Karpas-422 (cell line): ENCODE measurements around the gene CSRP2. TPM values are rescaled to one million over a fixed set of nuclear protein-coding genes. Genes with fewer than 3 reads are reported as not detected.

Source experiments
- DNase-seq: peaks from one replicate; pipeline ENCODE4 v3.0.0-alpha.2; 2015
- H2AFZ ChIP-seq: fragments of 200-600 bp; sonication (generic); 2 replicates; pipeline ENCODE4 v1.6.1; 2014; ENCODE audit warnings: antibody characterized with exemption, low read length, mixed read lengths
- H3K27ac ChIP-seq: fragments of 200-600 bp; sonication (generic); 2 replicates; pipeline ENCODE4 v1.5.1; 2014; ENCODE audit warnings: mild to moderate bottlenecking, low read length, moderate library complexity
- H3K27me3 ChIP-seq: fragments of 200-600 bp; sonication (generic); 2 replicates; pipeline ENCODE4 v1.6.1; 2014; ENCODE audit warnings: low read length, mixed read lengths
- H3K36me3 ChIP-seq: fragments of 200-600 bp; sonication (generic); 2 replicates; pipeline ENCODE4 v1.6.1; 2014; ENCODE audit warnings: low read length, mixed read lengths; ENCODE audit not compliant: insufficient read depth
- H3K4me1 ChIP-seq: fragments of 200-600 bp; sonication (generic); 2 replicates; pipeline ENCODE4 v1.6.1; 2014; ENCODE audit warnings: mild to moderate bottlenecking, low read length, mixed read lengths
- H3K4me2 ChIP-seq: fragments of 200-600 bp; sonication (generic); 2 replicates; pipeline ENCODE4 v1.6.1; 2014; ENCODE audit warnings: low read length, low read depth, mild to moderate bottlenecking; ENCODE audit not compliant: poor library complexity, severe bottlenecking
- H3K4me3 ChIP-seq: fragments of 200-600 bp; sonication (generic); 2 replicates; pipeline ENCODE4 v1.5.1; 2014; ENCODE audit warnings: mild to moderate bottlenecking, antibody characterized with exemption, low read length, mixed read lengths
- H3K79me2 ChIP-seq: fragments of 200-600 bp; sonication (generic); 2 replicates; pipeline ENCODE4 v1.6.1; 2014; ENCODE audit warnings: mild to moderate bottlenecking, low read length, mixed read lengths
- H3K9ac ChIP-seq: fragments of 200-600 bp; sonication (generic); 2 replicates; pipeline ENCODE4 v1.6.0; 2014; ENCODE audit warnings: low read length
- H3K9me2 ChIP-seq: fragments of 200-600 bp; sonication (generic), shearing (Covaris generic); replicated peaks from 2 replicates; pipeline ENCODE4 v1.6.0; 2014; ENCODE audit warnings: mild to moderate bottlenecking, low read length, moderate library complexity; ENCODE audit not compliant: insufficient read depth
- H3K9me3 ChIP-seq: fragments of 300-700, 200-600 bp; sonication (generic); 2 replicates; pipeline ENCODE4 v1.6.1; 2014; ENCODE audit warnings: low read length, mixed read lengths
- H4K20me1 ChIP-seq: fragments of 200-600 bp; sonication (generic); 2 replicates; pipeline ENCODE4 v1.6.1; 2014; ENCODE audit warnings: mild to moderate bottlenecking, antibody characterized with exemption, low read length, low read depth; ENCODE audit not compliant: insufficient read depth
- total RNA-seq: library from RNA; depleted of rRNA; stranded (reverse); fragments of >200 nt; shearing (Covaris generic); gene quantifications from 2 replicates; pipeline ENCODE4 v1.2.3, GENCODE V29; 2014; ENCODE audit warnings: low replicate concordance

CSRP2 gene
- total RNA-seq, 1 experiment from 2014 or later, result not detected

DNA sequence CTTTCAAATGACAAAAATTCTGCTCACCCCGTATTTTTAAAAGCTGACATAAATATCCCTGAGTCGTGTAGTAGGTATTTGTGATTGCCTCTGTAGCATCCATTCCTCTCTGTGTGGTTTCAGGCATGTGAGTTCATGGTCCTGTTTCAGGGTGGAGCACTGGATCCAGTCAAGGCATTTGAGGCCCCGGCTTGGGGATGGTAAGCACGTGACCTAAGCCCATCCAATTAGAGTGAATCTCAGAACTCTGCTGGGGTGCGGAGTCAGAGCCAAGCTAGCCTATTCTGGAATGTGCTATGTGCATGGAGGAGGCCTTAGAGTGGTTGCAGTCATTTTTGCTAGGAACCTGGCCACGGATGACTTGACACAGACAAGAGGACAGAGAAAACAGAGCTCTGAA lies 4.3 kb upstream of the CSRP2 start:
- H3K4me2 ChIP-seq, result no peak overlapping the region
- no peak overlapping the region for H3K27ac ChIP-seq
- no peaks in the 10 kb centered on the region for H3K36me3 ChIP-seq
- H3K4me1 ChIP-seq, result peaks cover 12% of the 10 kb centered on the region
- H3K9me3 ChIP-seq, result no peaks in the 10 kb centered on the region
- no peak for DNase-seq
- H3K4me3 ChIP-seq, result no peak overlapping the region
- H3K9me2 ChIP-seq, result no peaks in the 10 kb centered on the region
- no peak overlapping the region for H2AFZ ChIP-seq
- no peaks in the 10 kb centered on the region for H4K20me1 ChIP-seq
- H3K9ac ChIP-seq, result no peak overlapping the region
- H3K79me2 ChIP-seq, result no peaks in the 10 kb centered on the region
- H3K27me3 ChIP-seq, result no peaks in the 10 kb centered on the region

DNA sequence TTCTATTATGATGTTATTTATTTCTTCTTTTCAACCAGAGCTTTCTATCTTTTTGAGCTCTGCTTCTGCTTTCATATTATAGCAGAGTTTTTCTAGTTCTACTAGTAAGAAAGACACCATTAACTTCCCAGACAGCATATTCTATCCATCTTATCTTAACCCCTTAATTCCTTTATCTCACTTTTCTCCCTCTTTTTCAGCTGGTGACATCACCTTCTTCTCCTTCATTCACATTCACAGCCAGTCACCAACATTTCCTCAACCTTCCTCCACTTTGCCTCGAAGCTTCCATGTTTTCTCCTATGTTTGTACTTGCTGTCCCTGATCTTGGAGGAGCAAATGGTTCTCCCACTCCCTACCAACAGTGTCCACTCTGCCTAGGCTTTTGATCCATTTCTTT lies 3.5 kb upstream of the CSRP2 start:
- H2AFZ ChIP-seq, result no peak overlapping the region

DNA sequence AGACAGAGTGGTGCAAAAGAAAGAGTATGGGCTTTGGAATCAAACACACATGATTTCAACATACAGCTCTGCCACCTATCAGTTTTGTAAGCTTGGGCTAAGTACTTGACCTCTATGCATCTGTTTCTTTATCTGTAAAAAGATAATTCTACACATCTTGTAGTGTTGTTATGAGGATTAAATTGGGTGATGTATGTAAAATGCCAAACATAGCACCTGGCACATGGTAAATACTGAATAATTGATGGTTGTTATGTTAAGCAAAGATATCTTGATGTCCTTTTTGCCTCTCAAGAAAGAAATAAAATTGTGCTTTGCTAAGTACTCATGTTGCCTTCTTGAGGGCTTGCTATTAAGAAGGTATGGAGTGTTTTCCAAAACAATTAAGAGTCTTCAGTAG lies 2.3 kb upstream of the CSRP2 start:
- Histone ChIP-seq H3K9me2 (no peaks in the 10 kb centered on the region), H3K27me3 (no peaks in the 10 kb centered on the region), H3K4me2 (no peak overlapping the region), H3K4me3 (no peak overlapping the region), H3K9ac (no peak overlapping the region), H3K27ac (no peak overlapping the region), H3K4me1 (peaks cover 14% of the 10 kb centered on the region), H2AFZ (no peak overlapping the region), H4K20me1 (no peaks in the 10 kb centered on the region), H3K9me3 (no peaks in the 10 kb centered on the region), H3K36me3 (no peaks in the 10 kb centered on the region), H3K79me2 (no peaks in the 10 kb centered on the region)
- DNase-seq, result no peak

More for the DNA sequence above, 3.5 kb upstream of the CSRP2 start:
- Histone ChIP-seq H3K9me2 (no peaks in the 10 kb centered on the region), H3K27ac (no peak overlapping the region), H3K9ac (no peak overlapping the region), H3K4me2 (no peak overlapping the region), H4K20me1 (no peaks in the 10 kb centered on the region), H3K4me1 (peaks cover 14% of the 10 kb centered on the region), H3K79me2 (no peaks in the 10 kb centered on the region), H3K36me3 (no peaks in the 10 kb centered on the region), H3K4me3 (no peak overlapping the region), H3K9me3 (no peaks in the 10 kb centered on the region), H3K27me3 (no peaks in the 10 kb centered on the region)
- DNase-seq, result no peak

DNA sequence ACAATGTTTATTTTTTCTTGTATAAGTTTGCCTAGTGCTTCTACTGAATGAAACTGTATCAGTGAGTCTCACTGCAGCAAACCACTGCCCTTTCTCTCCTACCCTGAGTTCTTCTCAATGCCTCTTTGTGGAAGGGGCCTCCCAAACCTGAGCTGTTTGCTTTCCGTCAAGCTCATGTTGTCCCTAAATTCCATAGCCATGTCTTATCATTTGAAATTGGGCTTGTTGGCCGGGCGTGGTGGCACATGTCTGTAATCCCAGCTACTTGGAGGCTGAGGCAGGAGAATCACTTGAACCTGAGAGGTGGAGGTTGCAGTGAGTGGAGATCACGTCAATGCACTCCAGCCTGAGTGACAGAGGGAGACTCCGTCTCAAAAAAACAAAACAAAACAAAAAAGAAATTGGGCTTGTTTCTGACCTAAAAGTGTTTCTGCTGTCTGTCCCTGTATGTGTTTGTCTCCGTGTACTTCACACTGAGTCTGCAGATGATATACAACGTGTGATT lies 1.8 kb upstream of the CSRP2 start:
- H3K79me2 ChIP-seq, result no peaks in the 10 kb centered on the region
- DNase-seq, result no peak
- no peak overlapping the region for H2AFZ ChIP-seq
- no peak overlapping the region for H3K27ac ChIP-seq
- H3K4me1 ChIP-seq, result peaks cover 14% of the 10 kb centered on the region
- no peaks in the 10 kb centered on the region for H4K20me1 ChIP-seq
- no peaks in the 10 kb centered on the region for H3K9me2 ChIP-seq
- no peaks in the 10 kb centered on the region for H3K27me3 ChIP-seq
- no peak overlapping the region for H3K4me2 ChIP-seq
- no peaks in the 10 kb centered on the region for H3K9me3 ChIP-seq
- H3K9ac ChIP-seq, result no peak overlapping the region
- no peaks in the 10 kb centered on the region for H3K36me3 ChIP-seq
- no peak overlapping the region for H3K4me3 ChIP-seq

DNA sequence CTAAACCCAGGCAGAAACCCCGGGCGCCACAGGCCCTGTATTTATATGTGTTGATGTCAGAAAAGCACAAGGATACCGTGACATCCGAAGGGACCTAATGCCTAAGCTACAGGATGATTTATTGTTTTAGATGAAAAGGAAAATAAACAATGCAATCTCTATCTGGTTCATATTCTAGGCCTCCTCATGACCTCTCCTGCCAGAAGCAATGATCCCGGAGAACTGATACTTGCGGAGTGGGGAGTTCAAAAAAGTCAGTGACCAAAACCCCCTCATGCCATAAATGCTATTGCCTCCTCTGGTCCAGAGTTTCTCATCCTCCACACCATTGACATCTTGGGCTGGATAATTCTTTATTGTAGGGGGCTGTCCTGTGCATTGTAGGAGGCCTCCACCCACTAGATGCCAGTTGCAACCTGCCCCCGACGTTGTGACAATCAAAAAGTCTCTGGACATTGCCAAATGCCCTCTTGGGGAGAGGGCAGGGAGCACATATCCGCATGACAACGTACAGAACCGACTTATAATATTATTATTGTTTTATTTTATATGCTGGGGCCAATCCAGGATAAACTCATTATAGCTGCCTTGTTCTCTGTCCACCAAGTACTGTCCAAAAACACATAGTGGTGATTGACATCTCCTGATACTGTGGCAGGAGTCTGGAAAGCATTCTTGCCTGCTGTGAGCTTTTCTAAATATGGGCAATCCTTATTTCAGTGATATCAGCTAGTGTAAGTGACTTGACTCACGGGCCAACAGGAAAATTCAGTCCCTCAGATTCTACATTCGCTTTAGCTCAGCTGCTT lies 1.1 kb upstream of the CSRP2 start:
- Histone ChIP-seq H4K20me1 (no peaks in the 10 kb centered on the region), H3K4me2 (peak overlapping the region; percentile 77), H3K9me2 (no peaks in the 10 kb centered on the region), H3K27me3 (no peaks in the 10 kb centered on the region), H3K27ac (no peak overlapping the region), H3K9ac (no peak overlapping the region), H2AFZ (0 out of 2 replicates have a peak overlapping the region, but pooled peaks have one; percentile 65), H3K9me3 (no peaks in the 10 kb centered on the region), H3K4me3 (peak overlapping the region; percentile 66; the same call in 1 of the 2 replicates), H3K79me2 (no peaks in the 10 kb centered on the region), H3K4me1 (peaks cover 14% of the 10 kb centered on the region), H3K36me3 (no peaks in the 10 kb centered on the region)
- DNase-seq, result no peak

DNA sequence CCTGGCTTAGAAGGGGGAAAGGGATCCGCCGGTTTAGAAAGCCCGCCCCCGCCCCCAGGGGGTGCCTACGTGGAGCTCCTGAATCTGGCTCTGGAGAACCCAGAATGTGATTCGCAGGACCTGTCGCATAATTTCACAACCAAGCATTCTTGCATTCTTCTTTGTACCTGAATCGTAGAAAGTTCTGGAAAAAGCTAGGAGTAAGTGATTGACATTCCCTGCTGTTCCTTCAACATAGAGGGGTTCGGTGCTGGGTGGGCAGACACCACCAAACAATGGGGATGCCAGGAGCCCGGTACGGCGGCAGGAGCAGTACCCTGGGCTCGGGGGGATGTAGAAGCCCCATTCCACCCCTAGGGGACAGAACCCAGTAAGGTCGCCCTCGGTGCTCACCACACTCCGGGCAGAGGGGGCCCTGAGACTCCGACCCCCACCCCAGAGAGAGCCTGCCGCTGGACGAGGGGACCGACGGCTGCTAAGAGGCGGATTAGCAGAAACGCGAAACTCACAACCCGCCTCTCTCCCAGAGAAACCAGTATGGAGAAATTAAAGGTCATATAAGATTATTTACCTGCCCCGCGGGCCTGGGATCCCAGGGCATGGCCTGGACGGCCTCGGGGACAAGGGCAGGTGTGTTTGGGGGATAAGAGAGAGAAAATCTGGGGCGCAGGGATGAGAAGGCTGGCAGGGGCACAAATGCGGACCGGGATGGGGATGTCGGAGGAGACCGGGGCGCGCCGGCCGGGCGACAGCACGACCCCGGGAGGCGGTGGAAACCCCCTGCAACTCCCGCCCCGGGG lies 520 bp downstream of the CSRP2 start:
- peak overlapping the region; percentile 45; the same call in 1 of the 2 replicates for H2AFZ ChIP-seq
- H3K27ac ChIP-seq, result no peak overlapping the region
- no peaks in the 10 kb centered on the region for H3K9me3 ChIP-seq
- peak overlapping the region; percentile 77 for H3K4me2 ChIP-seq
- no peaks in the 10 kb centered on the region for H4K20me1 ChIP-seq
- no peaks in the 10 kb centered on the region for H3K9me2 ChIP-seq
- peak overlapping the region; percentile 37 for H3K9ac ChIP-seq
- no peaks in the 10 kb centered on the region for H3K36me3 ChIP-seq
- no peak for DNase-seq
- H3K4me1 ChIP-seq, result peaks cover 14% of the 10 kb centered on the region
- H3K4me3 ChIP-seq, result peak overlapping the region; percentile 66
- no peaks in the 10 kb centered on the region for H3K79me2 ChIP-seq
- no peaks in the 10 kb centered on the region for H3K27me3 ChIP-seq

DNA sequence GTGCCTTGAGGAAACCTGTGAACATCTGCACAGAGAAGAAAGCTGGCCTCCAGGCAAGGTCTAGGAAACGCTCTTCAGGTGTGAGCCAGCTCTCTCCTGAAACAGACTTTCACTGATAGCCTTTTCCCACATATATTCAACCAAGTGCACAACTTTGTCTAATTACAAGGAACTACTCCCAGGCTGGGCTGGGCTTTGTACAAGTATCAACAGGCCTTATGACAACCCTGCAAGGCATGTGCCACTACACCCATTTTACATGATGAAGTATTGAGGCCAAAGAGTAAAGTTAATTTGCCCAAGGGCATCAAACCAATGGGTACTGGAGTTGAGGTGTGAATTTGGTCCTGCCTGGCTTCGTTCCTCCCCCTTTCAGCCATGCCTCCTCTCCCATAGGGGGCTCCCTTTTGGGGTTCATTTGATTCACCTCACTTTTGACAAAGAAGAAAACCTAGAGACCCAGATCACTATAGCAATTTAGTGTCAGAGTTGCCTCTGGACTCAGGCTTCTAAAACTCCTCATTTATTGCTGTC lies 2.1 kb downstream of the CSRP2 start:
- no peak for DNase-seq
- no peaks in the 10 kb centered on the region for H4K20me1 ChIP-seq
- H3K27me3 ChIP-seq, result no peaks in the 10 kb centered on the region
- no peak overlapping the region for H3K4me2 ChIP-seq
- H2AFZ ChIP-seq, result no peak overlapping the region
- H3K9me3 ChIP-seq, result no peaks in the 10 kb centered on the region
- no peak overlapping the region for H3K27ac ChIP-seq
- H3K79me2 ChIP-seq, result no peaks in the 10 kb centered on the region
- no peaks in the 10 kb centered on the region for H3K36me3 ChIP-seq
- no peak overlapping the region for H3K4me3 ChIP-seq
- no peaks in the 10 kb centered on the region for H3K9me2 ChIP-seq
- H3K4me1 ChIP-seq, result peaks cover 25% of the 10 kb centered on the region
- no peak overlapping the region for H3K9ac ChIP-seq
